Liver (tissue), 9 donors: ENCODE measurements around the gene TRERF1. TPM values are rescaled to one million over a fixed set of nuclear protein-coding genes. Genes with fewer than 3 reads are reported as not detected.

ENCODE experiments used
- DNase-seq: peaks from one replicate; pipeline ENCODE4 v3.0.0-alpha.2; 2017; ENCODE audit warnings: low spot score
- H3K27ac ChIP-seq, 2 donors: one replicate each; pipeline ENCODE4 v1.7.0; 2013; ENCODE audit warnings: inconsistent platforms in 2 of 2, low read length in 2 of 2, control low read depth in 1 of 2, low read depth in 1 of 2, mild to moderate bottlenecking in 1 of 2
- H3K27me3 ChIP-seq, 4 donors: one replicate each; pipeline versions ENCODE4 v1.6.1 to v1.7.0; 2013; ENCODE audit warnings: low read length in 3 of 4, inconsistent platforms in 1 of 4, mild to moderate bottlenecking in 1 of 4, moderate library complexity in 1 of 4; ENCODE audit not compliant: control insufficient read depth in 4 of 4, insufficient read depth in 4 of 4
- H3K36me3 ChIP-seq, 4 donors: one replicate each; pipeline versions ENCODE4 v1.6.1 to v1.7.0; 2013; ENCODE audit warnings: low read length in 3 of 4, mild to moderate bottlenecking in 3 of 4, low read depth in 1 of 4, moderate library complexity in 1 of 4; ENCODE audit not compliant: control insufficient read depth in 4 of 4, insufficient read depth in 3 of 4
- H3K4me1 ChIP-seq, 4 donors: one replicate each; pipeline versions ENCODE4 v1.6.1 to v1.7.0; 2013; ENCODE audit warnings: low read length in 3 of 4, mild to moderate bottlenecking in 3 of 4, moderate library complexity in 1 of 4; ENCODE audit not compliant: control insufficient read depth in 4 of 4, insufficient read depth in 4 of 4
- H3K4me3 ChIP-seq, 3 donors: one replicate each; pipeline versions ENCODE4 v1.6.1 to v1.7.0; 2013; ENCODE audit warnings: low read length in 3 of 3, control low read depth in 1 of 3, low read depth in 1 of 3, mild to moderate bottlenecking in 1 of 3
- H3K9ac ChIP-seq, 2 donors: one replicate each; pipeline ENCODE4 v1.7.0; 2013; ENCODE audit warnings: low read length in 2 of 2, mild to moderate bottlenecking in 2 of 2, moderate library complexity in 2 of 2, control low read depth in 1 of 2, low read depth in 1 of 2
- H3K9me3 ChIP-seq, 4 donors: one replicate each; pipeline versions ENCODE4 v1.6.1 to v1.7.0; 2013; ENCODE audit warnings: low read length in 3 of 4; ENCODE audit not compliant: control insufficient read depth in 4 of 4
- EGR1 ChIP-seq, 2 donors: IDR thresholded peaks; 2 replicates each; pipeline ENCODE4 v1.6.1; 2016 to 2018; ENCODE audit warnings: antibody characterized with exemption in 2 of 2, low read depth in 2 of 2
- FOXA1 ChIP-seq: IDR thresholded peaks from 2 replicates; pipeline ENCODE4 v1.6.1; 2016; ENCODE audit warnings: antibody characterized with exemption
- FOXA2 ChIP-seq: IDR thresholded peaks from 2 replicates; pipeline ENCODE4 v1.6.1; 2016; ENCODE audit warnings: antibody characterized with exemption
- GABPA ChIP-seq, 2 donors: IDR thresholded peaks in 1 of 2; conservative IDR thresholded peaks in 1 of 2; 2 replicates each; pipeline ENCODE4 v1.6.1; 2016; ENCODE audit warnings: antibody characterized with exemption in 2 of 2, mild to moderate bottlenecking in 1 of 2, moderate library complexity in 1 of 2
- HNF4A ChIP-seq, 2 donors: conservative IDR thresholded peaks; 2 replicates each; pipeline ENCODE4 v1.6.1; 2016; ENCODE audit warnings: antibody characterized with exemption in 2 of 2, mild to moderate bottlenecking in 2 of 2
- HNF4G ChIP-seq: IDR thresholded peaks from 2 replicates; pipeline ENCODE4 v1.6.1; 2016; ENCODE audit warnings: antibody characterized with exemption
- NR2F2 ChIP-seq: IDR thresholded peaks from 2 replicates; pipeline ENCODE4 v1.6.1; 2016; ENCODE audit warnings: antibody characterized with exemption
- RAD21 ChIP-seq, 2 donors: IDR thresholded peaks; 2 replicates each; pipeline ENCODE4 v1.6.1; 2016; ENCODE audit warnings: antibody characterized with exemption in 2 of 2, mild to moderate bottlenecking in 2 of 2
- RXRA ChIP-seq, 2 donors: IDR thresholded peaks; 2 replicates each; pipeline ENCODE4 v1.6.1; 2017 to 2018; ENCODE audit warnings: antibody characterized with exemption in 2 of 2, mild to moderate bottlenecking in 1 of 2
- SP1 ChIP-seq: IDR thresholded peaks from 2 replicates; pipeline ENCODE4 v1.6.1; 2018; ENCODE audit warnings: antibody characterized with exemption, mild to moderate bottlenecking
- TAF1 ChIP-seq: conservative IDR thresholded peaks from 2 replicates; pipeline ENCODE4 v1.6.1; 2016; ENCODE audit warnings: antibody characterized with exemption, mild to moderate bottlenecking
- YY1 ChIP-seq: IDR thresholded peaks from 2 replicates; pipeline ENCODE4 v1.6.1; 2016; ENCODE audit warnings: antibody characterized with exemption, mild to moderate bottlenecking
- WGBS: extraction: QIAGEN DNeasy Blood & Tissue Kit; methylation state at CpG from one replicate; pipeline ENCODE4 v1.1.7; 2013; 5-methylcytosine and 5-hydroxymethylcytosine counted together
- polyA plus RNA-seq, 2 donors: library from polyadenylated mRNA; stranded (reverse) in 1 of 2; unstranded in 1 of 2; fragments of 200-250 nt in 1 of 2; fragments of >200 nt in 1 of 2; fragmentation: Nextera tagmentation in 1 of 2; extraction: Ambion mirVana in 1 of 2; gene quantifications; one replicate each; pipeline versions ENCODE4 v1.2.1 to v1.2.3, GENCODE V29; 2013 to 2015
- total RNA-seq, 2 donors: library from RNA; depleted of rRNA; stranded (reverse); fragments of >200 nt; gene quantifications; one replicate each; pipeline ENCODE4 v1.2.3, GENCODE V29; 2014
- TF ChIP-seq, protein P1 (sequence below): IDR thresholded peaks from 2 replicates; pipeline ENCODE4 v1.6.1; 2016; ENCODE audit warnings: antibody characterized with exemption
- TF ChIP-seq, protein P2 (sequence below): IDR thresholded peaks from 2 replicates; pipeline ENCODE4 v1.6.1; 2016; ENCODE audit warnings: antibody characterized with exemption
- TF ChIP-seq, protein P3 (sequence below): fragments of 150-350 bp; IDR thresholded peaks from 2 replicates; pipeline ENCODE4 v1.5.1; 2017; ENCODE audit warnings: improper control_type of control experiment, low read depth, low read length; ENCODE audit not compliant: missing input control
- TF ChIP-seq, protein P4 (sequence below): IDR thresholded peaks from 2 replicates; pipeline ENCODE4 v1.6.1; 2016; ENCODE audit warnings: antibody characterized with exemption
- donor health status: healthy.
- donor health status: healthy.
- donor health status: healthy.
- donor health status: healthy.
- donor health status: healthy.

The TRERF1 gene
- total and polyA plus RNA-seq, 4 donors = 0.33 to 1.3 (median 0.68) TPM

DNA sequence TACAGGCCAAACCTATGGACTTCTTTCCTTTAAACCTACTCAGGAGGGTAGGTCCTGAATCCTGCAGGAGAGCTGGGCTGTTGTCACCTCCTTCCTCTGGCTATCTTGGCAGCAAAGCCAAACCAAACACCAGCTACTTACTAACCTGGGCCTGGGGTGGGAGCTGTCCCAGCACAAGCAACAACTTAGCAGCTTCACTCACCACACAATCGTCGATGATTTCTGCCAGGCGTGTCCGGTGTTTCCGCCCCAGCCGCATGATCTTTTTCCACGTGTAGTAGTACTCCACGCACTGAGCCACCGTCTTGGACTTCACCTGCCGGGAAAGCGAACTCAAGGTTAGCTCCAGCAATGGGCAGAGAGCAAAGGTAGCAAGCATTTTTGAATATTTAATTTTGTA lies 208.7 kb downstream of the TRERF1 start:
- no peak overlapping the region for H3K4me3 ChIP-seq
- TF ChIP-seq SP1 = peak; percentile 19
- TF ChIP-seq TAF1 = no peak
- peak in 1 of 2 donors; percentile 12 for TF ChIP-seq RAD21 (IDR thresholded peaks at IDR 0.05)
- H3K9ac ChIP-seq = no peak overlapping the region
- no peak overlapping the region for H3K27ac ChIP-seq
- no peak for DNase-seq
- H3K4me1 ChIP-seq = no peaks in the 10 kb centered on the region
- H3K9me3 ChIP-seq = no peaks in the 10 kb centered on the region
- WGBS = 95% methylated on average over 11 of the region's 11 CpGs
- no peaks in the 10 kb centered on the region for H3K27me3 ChIP-seq
- peaks cover 0 to 2% (median 0%) of the 10 kb centered on the region in 4 donors for H3K36me3 ChIP-seq

- Histone ChIP-seq H3K27me3 (no peaks in the 10 kb centered on the region), H3K9me3 (no peaks in the 10 kb centered on the region), H3K36me3 (peaks cover 0 to 2% (median 0%) of the 10 kb centered on the region in 4 donors), H3K9ac (no peak overlapping the region), H3K4me3 (no peak overlapping the region), H3K4me1 (no peaks in the 10 kb centered on the region), H3K27ac (no peak overlapping the region)
- DNase-seq = no peak
- TF ChIP-seq YY1 (no peak), FOXA2 (no peak), NR2F2 (no peak), HNF4G (no peak), EGR1 (IDR thresholded peaks at IDR 0.05; ENCODE audit: low read depth in 2 of 2) (no peak), FOXA1 (no peak), GABPA (IDR thresholded peaks at IDR 0.05 in 1 of 2, conservative IDR thresholded peaks at IDR 0.05 in 1 of 2) (no peak), RAD21 (IDR thresholded peaks at IDR 0.05) (no peak), RXRA (IDR thresholded peaks at IDR 0.05) (no peak), TAF1 (no peak), HNF4A (conservative IDR thresholded peaks at IDR 0.05) (no peak), SP1 (no peak)
- TF ChIP-seq, protein P1, sequence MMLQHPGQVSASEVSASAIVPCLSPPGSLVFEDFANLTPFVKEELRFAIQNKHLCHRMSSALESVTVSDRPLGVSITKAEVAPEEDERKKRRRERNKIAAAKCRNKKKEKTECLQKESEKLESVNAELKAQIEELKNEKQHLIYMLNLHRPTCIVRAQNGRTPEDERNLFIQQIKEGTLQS = no peak
- TF ChIP-seq, protein P2, sequence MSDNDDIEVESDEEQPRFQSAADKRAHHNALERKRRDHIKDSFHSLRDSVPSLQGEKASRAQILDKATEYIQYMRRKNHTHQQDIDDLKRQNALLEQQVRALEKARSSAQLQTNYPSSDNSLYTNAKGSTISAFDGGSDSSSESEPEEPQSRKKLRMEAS = no peak
- TF ChIP-seq, protein P3, sequence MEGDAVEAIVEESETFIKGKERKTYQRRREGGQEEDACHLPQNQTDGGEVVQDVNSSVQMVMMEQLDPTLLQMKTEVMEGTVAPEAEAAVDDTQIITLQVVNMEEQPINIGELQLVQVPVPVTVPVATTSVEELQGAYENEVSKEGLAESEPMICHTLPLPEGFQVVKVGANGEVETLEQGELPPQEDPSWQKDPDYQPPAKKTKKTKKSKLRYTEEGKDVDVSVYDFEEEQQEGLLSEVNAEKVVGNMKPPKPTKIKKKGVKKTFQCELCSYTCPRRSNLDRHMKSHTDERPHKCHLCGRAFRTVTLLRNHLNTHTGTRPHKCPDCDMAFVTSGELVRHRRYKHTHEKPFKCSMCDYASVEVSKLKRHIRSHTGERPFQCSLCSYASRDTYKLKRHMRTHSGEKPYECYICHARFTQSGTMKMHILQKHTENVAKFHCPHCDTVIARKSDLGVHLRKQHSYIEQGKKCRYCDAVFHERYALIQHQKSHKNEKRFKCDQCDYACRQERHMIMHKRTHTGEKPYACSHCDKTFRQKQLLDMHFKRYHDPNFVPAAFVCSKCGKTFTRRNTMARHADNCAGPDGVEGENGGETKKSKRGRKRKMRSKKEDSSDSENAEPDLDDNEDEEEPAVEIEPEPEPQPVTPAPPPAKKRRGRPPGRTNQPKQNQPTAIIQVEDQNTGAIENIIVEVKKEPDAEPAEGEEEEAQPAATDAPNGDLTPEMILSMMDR = no peak
- WGBS = 95% methylated on average over 5 of the region's 5 CpGs
Measured at GRCh38 chr6:42241915-42242314, 209.8 kb downstream of the TRERF1 start.

DNA sequence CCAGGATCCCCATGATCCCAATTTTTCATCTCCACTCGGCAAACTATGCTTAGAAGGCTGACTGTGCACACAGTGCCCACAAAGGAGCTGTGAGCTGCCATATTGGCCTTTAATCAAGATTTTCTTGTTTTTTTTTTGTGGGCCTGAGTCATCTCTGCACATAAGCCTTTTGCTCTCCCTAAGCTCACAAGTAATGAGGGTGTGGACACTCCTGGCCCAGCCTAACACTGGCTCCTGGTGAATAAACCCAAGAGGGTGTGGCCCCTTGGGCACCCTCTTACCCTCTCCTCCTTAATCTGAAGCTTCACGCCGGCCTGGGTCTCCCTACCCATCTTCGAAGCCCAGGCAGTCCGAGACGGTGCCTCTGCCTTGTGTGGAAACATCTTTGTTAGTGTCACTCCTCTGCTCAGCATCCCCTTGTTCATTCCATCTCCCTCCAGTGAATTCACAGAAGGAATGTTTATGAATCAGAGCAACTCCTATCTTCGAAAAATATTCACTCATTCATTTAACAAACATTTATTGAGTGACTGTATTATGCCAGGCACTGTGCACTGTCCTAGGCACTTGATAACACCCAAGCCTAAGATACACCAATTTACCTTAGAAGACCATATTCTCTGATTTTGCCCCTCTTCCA lies 211.9 kb downstream of the TRERF1 start:
- TF ChIP-seq, protein P4, sequence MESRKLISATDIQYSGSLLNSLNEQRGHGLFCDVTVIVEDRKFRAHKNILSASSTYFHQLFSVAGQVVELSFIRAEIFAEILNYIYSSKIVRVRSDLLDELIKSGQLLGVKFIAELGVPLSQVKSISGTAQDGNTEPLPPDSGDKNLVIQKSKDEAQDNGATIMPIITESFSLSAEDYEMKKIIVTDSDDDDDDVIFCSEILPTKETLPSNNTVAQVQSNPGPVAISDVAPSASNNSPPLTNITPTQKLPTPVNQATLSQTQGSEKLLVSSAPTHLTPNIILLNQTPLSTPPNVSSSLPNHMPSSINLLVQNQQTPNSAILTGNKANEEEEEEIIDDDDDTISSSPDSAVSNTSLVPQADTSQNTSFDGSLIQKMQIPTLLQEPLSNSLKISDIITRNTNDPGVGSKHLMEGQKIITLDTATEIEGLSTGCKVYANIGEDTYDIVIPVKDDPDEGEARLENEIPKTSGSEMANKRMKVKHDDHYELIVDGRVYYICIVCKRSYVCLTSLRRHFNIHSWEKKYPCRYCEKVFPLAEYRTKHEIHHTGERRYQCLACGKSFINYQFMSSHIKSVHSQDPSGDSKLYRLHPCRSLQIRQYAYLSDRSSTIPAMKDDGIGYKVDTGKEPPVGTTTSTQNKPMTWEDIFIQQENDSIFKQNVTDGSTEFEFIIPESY = no peak
- TF ChIP-seq HNF4G = no peak
- Histone ChIP-seq H3K9ac (no peak overlapping the region), H3K27ac (no peak overlapping the region), H3K36me3 (peaks cover 0 to 2% (median 0%) of the 10 kb centered on the region in 4 donors), H3K27me3 (no peaks in the 10 kb centered on the region), H3K4me1 (no peaks in the 10 kb centered on the region), H3K4me3 (no peak overlapping the region), H3K9me3 (no peaks in the 10 kb centered on the region)
- DNase-seq = no peak
- 92% methylated on average over 7 of the region's 7 CpGs for WGBS
